AG09309 (cell line): ENCODE measurements around the gene IQCC.

Source experiments
- DNase-seq: peaks from one replicate; pipeline ENCODE4 v3.0.0-alpha.2; 2010; ENCODE audit warnings: low read depth
- H3K4me3 ChIP-seq: 2 replicates; pipeline ENCODE4 v1.5.1; 2011; ENCODE audit warnings: mild to moderate bottlenecking, low read depth, low read length, moderate library complexity; ENCODE audit not compliant: control insufficient read depth
- CTCF ChIP-seq: IDR thresholded peaks from 2 replicates; pipeline ENCODE4 v1.5.1; 2011; ENCODE audit warnings: mild to moderate bottlenecking, low read depth, low read length, inconsistent platforms; ENCODE audit not compliant: insufficient read depth, control insufficient read depth; ENCODE audit errors: missing control alignments

IQCC gene

GRCh38 chr1:32255072-32256071 lies 49.9 kb downstream of the IQCC start:
- no peak for TF ChIP-seq CTCF
- DNase-seq, result no peak
- H3K4me3 ChIP-seq, result no peak overlapping the region

GRCh38 chr1:32256473-32257226 lies 51.2 kb downstream of the IQCC start:
- H3K4me3 ChIP-seq, result no peak overlapping the region
- no peak for DNase-seq
- no peak for TF ChIP-seq CTCF

GRCh38 chr1:32257227-32257508 lies 51.7 kb downstream of the IQCC start:
- no peak overlapping the region for H3K4me3 ChIP-seq
- no peak for DNase-seq
- TF ChIP-seq CTCF, result no peak
